ENCODE data around the gene RGL2. TPM values are rescaled to one million over a fixed set of nuclear protein-coding genes. Genes with fewer than 3 reads are reported as not detected.

The RGL2 gene
- total and polyA plus RNA-seq, 2 of the 13 experiments (the other 11 are each of a cell fraction or from before 2014, with no cell fraction given): 22.9 to 47.4 TPM

- TF ChIP-seq RBM39 (IDR thresholded peaks at IDR 0.05; ENCODE audit: low read depth, low read length, poor library complexity, severe bottlenecking) (peak; percentile 65), MBNL3 (CRISPR knock-in tag; conservative IDR thresholded peaks at IDR 0.05) (no peak; the same call in 1 of the 2 replicates), ZBTB2 (CRISPR knock-in tag; IDR thresholded peaks at IDR 0.05; ENCODE audit: low read depth) (peak; percentile 52; the same call in 1 of the 2 replicates), AHDC1 (CRISPR knock-in tag; IDR thresholded peaks at IDR 0.05; ENCODE audit: borderline replicate concordance) (peak; percentile 16; the same call in 1 of the 2 replicates), KDM5B (CRISPR knock-in tag; IDR thresholded peaks at IDR 0.05; ENCODE audit: borderline replicate concordance) (peak; percentile 85; the same call in 1 of the 2 replicates), TBP (CRISPR knock-in tag; IDR thresholded peaks at IDR 0.05) (no peak), TCF12 (IDR thresholded peaks at IDR 0.05) (no peak), TCF12 (CRISPR knock-in tag; IDR thresholded peaks at IDR 0.05) (peak; percentile 36; the same call in 1 of the 2 replicates), ZNF709 (CRISPR knock-in tag; IDR thresholded peaks at IDR 0.05) (peak; percentile 79), KMT2A (CRISPR knock-in tag; IDR thresholded peaks at IDR 0.05) (peak; percentile 87; the same call in 1 of the 2 replicates), SYNCRIP (IDR thresholded peaks at IDR 0.05; ENCODE audit: insufficient read depth, low read depth, low read length) (no peak), ZMYM4 (CRISPR knock-in tag; IDR thresholded peaks at IDR 0.05) (peak; percentile 81), KDM5A (IDR thresholded peaks at IDR 0.05; ENCODE audit: borderline replicate concordance, low read length) (peak; percentile 100), MAX (IDR thresholded peaks at IDR 0.05) (peak; percentile 98), ETS1 (CRISPR knock-in tag; IDR thresholded peaks at IDR 0.05) (peak; percentile 95), ZNF83 (CRISPR knock-in tag; IDR thresholded peaks at IDR 0.05; ENCODE audit: borderline replicate concordance) (peak; percentile 28; the same call in 1 of the 2 replicates), KDM6A (CRISPR knock-in tag; IDR thresholded peaks at IDR 0.05; ENCODE audit: low read depth) (no peak), ZNF335 (CRISPR knock-in tag; IDR thresholded peaks at IDR 0.05) (peak; percentile 84), PHF20 (CRISPR knock-in tag; IDR thresholded peaks at IDR 0.05) (peak; percentile 97), ZNF879 (CRISPR knock-in tag; IDR thresholded peaks at IDR 0.05) (peak; percentile 13; the same call in 1 of the 2 replicates), DRAP1 (CRISPR knock-in tag; IDR thresholded peaks at IDR 0.05) (peak; percentile 99)
Measured at GRCh38 chr6:33271468-33272274, 27.1 kb downstream of the RGL2 start, which contains the start of the genes RPS18 and VPS52 (continued).

Measured in HepG2 (cell line).